Measurements from ENCODE around the gene DENND2A. TPM values are rescaled to one million over a fixed set of nuclear protein-coding genes. Genes with fewer than 3 reads are reported as not detected.

Gene DENND2A
- total and polyA plus RNA-seq, 8 donors = 9.3 to 47.2 (median 37.6) TPM

DNA sequence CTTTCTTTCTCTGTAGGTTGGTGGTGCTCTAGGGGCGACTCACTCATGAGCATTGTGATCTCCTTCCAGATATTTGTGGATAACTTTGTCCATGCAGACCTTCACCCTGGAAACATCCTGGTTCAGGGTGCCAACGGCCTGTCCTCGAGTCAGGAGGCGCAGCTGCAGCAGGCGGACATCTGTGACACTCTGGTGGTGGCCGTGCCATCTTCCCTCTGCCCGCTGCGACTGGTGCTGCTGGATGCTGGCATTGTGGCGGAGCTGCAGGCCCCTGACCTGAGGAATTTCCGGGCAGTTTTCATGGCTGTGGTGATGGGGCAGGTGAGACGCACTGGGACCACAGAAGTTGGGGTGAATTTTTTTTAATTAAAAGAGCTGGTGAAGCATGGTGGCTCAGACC lies 46.3 kb upstream of the DENND2A start:
- DNase-seq (no peak), ATAC-seq (no peak)
- Histone ChIP-seq H3K4me3 (no peak overlapping the region), H3K4me1 (no peaks in the 10 kb centered on the region), H3K9me3 (no peaks in the 10 kb centered on the region), H3K36me3 (peaks cover 0 to 54% of the 10 kb centered on the region in 2 donors), H3K27ac (no peak overlapping the region), H3K27me3 (no peaks in the 10 kb centered on the region)
- TF ChIP-seq, protein P1, sequence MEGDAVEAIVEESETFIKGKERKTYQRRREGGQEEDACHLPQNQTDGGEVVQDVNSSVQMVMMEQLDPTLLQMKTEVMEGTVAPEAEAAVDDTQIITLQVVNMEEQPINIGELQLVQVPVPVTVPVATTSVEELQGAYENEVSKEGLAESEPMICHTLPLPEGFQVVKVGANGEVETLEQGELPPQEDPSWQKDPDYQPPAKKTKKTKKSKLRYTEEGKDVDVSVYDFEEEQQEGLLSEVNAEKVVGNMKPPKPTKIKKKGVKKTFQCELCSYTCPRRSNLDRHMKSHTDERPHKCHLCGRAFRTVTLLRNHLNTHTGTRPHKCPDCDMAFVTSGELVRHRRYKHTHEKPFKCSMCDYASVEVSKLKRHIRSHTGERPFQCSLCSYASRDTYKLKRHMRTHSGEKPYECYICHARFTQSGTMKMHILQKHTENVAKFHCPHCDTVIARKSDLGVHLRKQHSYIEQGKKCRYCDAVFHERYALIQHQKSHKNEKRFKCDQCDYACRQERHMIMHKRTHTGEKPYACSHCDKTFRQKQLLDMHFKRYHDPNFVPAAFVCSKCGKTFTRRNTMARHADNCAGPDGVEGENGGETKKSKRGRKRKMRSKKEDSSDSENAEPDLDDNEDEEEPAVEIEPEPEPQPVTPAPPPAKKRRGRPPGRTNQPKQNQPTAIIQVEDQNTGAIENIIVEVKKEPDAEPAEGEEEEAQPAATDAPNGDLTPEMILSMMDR (IDR thresholded peaks at IDR 0.05) = no peak
- intact Hi-C loops (cut with DNase I) = no loop called here

DNA sequence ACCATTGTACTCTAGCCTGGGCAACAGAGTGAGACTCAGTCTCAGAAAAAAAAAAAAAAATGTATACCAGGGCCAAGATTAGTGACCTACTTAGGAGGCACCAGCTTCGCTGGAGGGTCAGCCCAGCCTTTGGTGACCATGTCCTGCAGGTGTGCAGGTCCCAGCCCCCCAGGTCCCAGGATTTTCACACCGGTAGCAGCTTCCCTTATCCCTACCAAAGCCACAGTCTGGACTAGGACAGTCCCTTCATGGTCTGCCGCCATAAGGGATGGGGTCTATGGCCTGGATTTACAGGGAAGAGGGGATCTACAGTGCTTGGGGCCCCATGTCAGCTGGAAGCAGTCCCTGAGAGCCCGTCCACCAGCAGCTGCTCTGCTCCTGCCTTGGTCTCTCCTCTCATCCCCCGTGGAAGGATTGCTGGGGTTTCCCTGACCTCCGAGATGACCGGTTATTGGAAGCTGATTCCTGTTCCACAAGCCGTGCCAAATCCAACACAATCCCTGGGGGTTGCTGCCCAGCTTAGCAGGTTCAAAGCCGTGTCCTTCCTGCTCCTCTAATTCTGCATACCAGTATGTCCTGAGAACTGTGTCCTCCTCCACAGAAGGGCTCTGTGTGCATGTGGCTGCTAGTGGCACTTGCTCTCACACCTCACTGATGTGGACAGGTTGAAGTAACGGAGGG lies 44.9 kb upstream of the DENND2A start:
- Histone ChIP-seq H3K27ac (no peak overlapping the region), H3K27me3 (no peaks in the 10 kb centered on the region), H3K4me3 (no peak overlapping the region), H3K4me1 (no peaks in the 10 kb centered on the region), H3K9me3 (no peaks in the 10 kb centered on the region), H3K36me3 (peaks cover 0 to 65% of the 10 kb centered on the region in 2 donors)
- intact Hi-C loops (cut with DNase I) = no loop called here
- ATAC-seq (no peak), DNase-seq (no peak)
- TF ChIP-seq, protein P1 (IDR thresholded peaks at IDR 0.05) = no peak

DNA sequence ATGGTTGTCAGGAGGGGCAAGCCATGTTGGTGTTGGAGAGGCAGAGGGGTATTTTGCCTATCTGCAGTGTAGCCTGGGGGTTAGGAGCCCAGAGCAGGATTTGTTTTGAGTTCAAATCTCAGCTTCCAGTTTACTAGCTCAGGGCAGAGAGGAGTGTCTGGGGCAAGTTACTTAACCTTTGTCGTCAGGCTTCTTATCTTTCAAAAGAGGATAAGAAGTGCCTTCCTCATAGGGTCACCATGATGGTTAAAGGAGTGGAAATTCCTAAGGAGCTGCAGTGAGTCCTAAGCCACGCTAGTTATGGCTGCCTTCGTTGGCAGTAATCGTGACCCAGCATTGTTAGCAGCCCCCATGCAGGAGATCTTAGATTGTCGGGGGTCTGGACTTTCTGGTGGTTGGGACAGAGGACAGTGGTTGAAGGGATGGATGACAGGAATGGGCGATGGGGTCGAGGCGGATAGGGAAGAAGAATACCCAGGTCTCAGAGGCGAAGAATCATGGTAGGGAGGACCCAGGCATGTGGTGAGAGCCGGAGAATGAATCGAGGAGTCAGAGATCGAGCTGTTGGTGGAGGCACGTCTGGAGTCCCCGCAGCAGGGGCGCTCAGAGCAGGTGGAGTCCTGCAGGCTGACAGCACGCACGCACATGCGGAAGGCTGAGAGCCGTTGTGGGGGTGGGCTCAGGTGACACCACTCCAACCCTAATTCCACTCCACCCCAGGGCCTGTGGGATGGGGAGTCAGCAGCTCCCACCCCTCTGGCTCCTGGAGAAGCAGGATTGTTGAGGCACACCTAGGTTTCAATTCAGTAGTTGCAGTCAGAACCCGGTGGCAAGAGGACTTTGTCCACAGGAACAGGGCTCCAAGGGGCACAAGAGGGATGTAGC lies 43.7 kb upstream of the DENND2A start:
- intact Hi-C loops (cut with DNase I) = no loop called here
- DNase-seq (no peak), ATAC-seq (no peak)
- Histone ChIP-seq H3K27ac (no peak overlapping the region), H3K27me3 (no peaks in the 10 kb centered on the region), H3K4me1 (no peaks in the 10 kb centered on the region), H3K9me3 (no peaks in the 10 kb centered on the region), H3K4me3 (no peak overlapping the region), H3K36me3 (peaks cover 0 to 70% of the 10 kb centered on the region in 2 donors)
- TF ChIP-seq, protein P1 (IDR thresholded peaks at IDR 0.05) = no peak

DNA sequence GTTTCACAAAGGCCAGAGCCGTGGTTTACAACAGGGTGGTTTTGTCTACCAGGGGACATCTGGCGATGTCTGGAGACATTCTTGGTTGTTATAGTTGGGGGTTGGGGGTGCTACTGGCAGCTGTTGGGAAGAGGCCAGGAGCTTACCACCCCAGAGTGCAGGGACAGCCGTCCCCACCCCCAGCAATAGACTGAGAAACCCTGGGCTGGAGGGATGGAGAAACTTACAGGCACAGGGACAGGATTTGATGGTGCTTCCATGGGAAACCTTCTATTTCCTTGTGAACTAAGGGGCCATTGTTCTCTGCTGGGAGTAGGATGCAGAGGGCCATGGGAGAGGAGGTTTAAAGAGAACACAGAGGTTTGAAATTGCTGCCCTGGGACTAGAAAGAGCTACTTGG lies 43.0 kb upstream of the DENND2A start:
- TF ChIP-seq, protein P1 (IDR thresholded peaks at IDR 0.05) = no peak
- Histone ChIP-seq H3K4me3 (no peak overlapping the region), H3K36me3 (peaks cover 0 to 70% of the 10 kb centered on the region in 2 donors), H3K27me3 (no peaks in the 10 kb centered on the region), H3K4me1 (no peaks in the 10 kb centered on the region), H3K27ac (no peak overlapping the region), H3K9me3 (no peaks in the 10 kb centered on the region)
- DNase-seq = no peak
- no peak for ATAC-seq
- intact Hi-C loops (cut with DNase I) = no loop called here

DNA sequence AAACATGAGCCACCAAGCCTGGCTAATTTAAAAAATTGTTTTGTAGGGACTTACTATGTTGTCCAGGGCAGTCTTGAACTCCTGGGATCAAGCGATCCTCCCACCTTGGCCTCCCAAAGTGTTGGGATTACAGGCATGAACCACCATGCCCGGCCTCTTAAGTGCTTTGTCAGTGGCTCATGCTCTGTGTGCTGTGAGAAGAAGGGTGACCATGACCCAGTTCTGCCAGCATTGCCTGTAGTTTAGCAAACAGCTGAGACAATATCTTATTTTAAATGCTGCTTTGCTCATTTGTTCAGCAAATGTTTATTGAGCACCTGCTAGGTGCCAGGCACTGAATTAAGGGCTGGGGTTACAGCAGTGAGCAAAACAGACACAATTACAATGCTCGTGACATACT lies 41.2 kb upstream of the DENND2A start:
- TF ChIP-seq, protein P1 (IDR thresholded peaks at IDR 0.05) = no peak
- peaks cover 0 to 63% of the 10 kb centered on the region in 2 donors for H3K36me3 ChIP-seq
- no peak for ATAC-seq
- H3K4me1 ChIP-seq = no peaks in the 10 kb centered on the region
- no peak overlapping the region for H3K4me3 ChIP-seq
- no peak overlapping the region for H3K27ac ChIP-seq
- H3K27me3 ChIP-seq = no peaks in the 10 kb centered on the region
- DNase-seq = no peak
- intact Hi-C loops (cut with DNase I) = no loop called here
- H3K9me3 ChIP-seq = no peaks in the 10 kb centered on the region
